Stromal cell of bone marrow (primary cell): ENCODE results near the gene MAP1LC3A.
"Not testable (repeated sequence)": the region's sequence is repeated elsewhere in the genome, so short reads cannot be mapped to it uniquely, and the experiment has no call there.

Source experiments
- DNase-seq: peaks from one replicate; pipeline ENCODE4 v3.0.0-alpha.2; 2012; ENCODE audit warnings: low read depth

Gene MAP1LC3A

DNA sequence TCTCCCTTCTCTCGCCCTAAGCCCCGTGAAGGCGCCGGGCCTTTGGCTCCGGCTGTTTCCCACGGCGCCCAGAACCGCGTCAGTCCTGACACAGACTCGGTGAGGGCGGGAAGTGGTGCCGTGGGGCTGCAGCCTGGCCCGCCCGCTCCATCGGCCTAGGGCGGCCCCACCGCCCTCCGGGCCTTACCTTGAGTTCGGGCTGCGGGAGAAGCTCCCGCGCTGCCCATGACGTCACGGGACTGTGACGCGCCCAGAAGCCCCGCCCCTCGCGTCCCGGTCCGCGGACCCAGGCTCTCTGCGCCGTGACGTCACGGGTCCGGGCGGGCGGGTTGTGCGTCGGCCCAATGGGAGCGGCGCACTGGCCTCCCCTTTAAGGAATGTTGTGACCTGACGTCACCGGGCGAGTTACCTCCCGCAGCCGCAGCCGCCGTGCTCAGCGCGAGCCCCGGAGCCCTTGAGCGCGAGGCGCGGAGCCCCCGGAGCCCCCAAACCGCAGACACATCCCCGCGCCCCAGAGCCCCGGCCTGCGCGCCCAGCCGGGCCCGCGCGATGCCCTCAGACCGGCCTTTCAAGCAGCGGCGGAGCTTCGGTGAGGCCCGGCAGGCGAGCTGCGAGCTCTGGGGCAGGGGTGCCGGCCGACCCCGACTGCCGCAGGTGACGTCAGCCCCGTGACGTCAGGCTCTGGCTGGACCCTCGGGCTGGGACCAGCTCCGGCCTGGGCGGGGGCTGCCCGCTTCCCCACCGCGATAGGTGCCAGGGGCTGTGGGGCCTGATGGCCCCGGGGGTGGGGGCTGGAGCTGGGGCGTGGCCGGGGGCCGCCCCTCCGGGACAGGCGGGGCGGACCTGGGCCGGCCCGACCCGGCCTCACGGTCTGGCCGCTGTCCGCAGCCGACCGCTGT lies at the start of gene MAP1LC3A:
Gene MAP1LC3A, plus strand, starts transcription at position 399 of the 899 bp plus-strand sequence. Its CDS starts 151 bp downstream, at position 550.
- peak; percentile 92 for DNase-seq

DNA sequence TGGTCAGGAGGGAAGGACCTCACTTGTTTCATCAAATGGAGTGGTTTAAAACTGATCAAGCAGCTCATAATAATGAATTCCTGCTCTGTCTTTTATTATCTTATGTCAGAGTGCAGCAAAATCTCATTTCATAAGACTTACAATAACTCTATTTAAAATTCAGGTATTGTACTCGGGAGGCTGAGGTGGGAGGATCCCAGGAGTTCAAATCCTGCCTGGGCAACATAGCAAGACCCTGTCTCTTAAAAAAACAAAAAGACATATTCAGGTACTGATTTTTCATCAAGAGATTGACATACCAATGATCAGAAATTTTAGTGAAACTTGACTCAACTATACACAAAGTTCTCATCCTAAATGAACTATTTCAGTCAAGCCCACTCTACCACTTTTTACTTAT lies 47.9 kb upstream of the MAP1LC3A start:
- DNase-seq = no peak

DNA sequence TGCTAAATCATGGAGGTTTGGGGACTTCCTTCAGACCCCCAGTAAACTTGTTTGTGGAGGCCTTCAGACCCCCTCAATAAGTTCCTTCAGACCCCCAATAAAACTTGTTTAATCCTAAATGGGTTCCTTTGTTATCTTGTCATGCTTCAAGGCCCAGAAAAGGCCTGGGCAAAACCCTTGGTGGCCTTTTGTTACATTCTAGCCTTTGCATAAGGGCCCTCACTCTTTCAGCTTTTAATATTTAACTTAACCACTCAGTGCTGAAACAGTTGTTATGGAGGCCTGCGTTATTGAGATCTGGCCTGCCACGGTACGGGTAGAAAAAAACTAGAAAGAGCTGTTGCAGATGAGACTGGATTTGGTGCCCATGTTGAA lies 46.6 kb upstream of the MAP1LC3A start:
- no peak for DNase-seq

DNA sequence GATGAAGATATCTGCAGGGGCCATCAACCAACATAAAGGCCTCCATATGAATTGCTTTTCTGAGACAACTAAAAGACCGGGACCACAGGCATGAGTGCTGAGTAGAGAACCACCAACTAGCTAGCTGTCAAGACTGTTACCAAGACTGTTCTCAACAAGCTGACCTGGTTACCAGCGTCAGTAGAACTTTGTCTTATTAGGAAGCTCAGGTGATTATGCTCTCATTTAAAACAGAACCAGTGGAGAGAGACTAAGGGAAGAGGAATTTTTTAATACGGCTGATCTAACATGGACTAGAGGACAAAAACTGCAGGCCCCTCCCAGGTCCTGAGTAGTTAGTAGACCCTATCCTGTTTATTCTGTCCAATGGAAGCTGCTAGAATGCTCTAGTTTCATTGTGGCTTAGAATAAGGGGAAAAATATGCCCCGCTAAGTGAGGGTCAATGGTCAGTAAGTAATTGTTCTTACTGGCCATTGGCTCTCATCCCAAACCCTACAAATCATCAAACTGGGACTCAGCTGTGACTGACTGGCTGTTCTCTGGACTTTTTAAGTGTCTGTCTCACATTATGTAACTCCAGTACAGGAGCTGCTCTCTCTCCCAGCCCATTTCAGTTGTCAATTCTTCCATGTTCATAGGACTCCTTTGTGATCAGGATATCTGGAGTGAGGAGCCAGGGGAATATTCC lies 46.1 kb upstream of the MAP1LC3A start:
- no peak for DNase-seq

DNA sequence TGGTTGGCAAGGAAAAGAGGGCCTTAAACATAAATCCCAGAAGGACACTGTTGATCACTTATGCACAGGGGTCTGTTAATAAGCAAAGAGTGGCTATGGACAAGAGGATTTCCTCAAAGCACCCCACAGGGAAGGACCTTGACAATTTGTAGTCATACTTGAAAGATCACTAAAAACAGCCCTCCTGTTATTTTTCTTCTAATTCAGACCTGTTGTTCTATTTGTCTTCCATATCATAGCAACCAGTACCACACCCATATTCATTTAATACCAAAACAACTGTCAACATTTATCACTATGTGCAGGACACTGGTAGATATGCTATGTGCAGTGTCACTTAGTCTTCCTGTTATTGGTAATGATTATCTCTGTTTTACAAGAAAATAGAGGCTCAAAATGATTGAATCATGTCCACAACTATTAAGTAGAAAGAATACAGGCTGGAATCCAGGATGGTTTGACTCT lies 45.5 kb upstream of the MAP1LC3A start:
- no peak for DNase-seq

DNA sequence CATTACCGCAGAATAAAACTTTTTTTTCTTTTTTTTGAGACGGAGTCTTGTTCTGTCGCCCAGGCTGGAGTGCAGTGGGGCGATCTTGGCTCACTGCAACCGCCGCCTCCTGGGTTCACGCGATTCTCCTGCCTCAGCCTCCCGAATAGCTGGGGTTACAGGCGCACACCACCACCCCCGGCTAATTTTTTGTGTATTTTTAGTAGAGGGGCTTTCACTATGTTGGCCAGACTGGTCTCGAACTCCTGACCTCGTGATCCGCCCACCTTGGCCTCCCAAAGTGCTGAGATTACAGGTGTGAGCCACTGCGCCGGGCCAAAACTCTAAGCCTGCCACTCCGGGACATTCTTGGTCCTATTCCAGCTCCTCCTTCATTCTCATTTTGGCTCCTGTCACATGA lies 44.5 kb upstream of the MAP1LC3A start:
- DNase-seq = not testable (repeated sequence)

DNA sequence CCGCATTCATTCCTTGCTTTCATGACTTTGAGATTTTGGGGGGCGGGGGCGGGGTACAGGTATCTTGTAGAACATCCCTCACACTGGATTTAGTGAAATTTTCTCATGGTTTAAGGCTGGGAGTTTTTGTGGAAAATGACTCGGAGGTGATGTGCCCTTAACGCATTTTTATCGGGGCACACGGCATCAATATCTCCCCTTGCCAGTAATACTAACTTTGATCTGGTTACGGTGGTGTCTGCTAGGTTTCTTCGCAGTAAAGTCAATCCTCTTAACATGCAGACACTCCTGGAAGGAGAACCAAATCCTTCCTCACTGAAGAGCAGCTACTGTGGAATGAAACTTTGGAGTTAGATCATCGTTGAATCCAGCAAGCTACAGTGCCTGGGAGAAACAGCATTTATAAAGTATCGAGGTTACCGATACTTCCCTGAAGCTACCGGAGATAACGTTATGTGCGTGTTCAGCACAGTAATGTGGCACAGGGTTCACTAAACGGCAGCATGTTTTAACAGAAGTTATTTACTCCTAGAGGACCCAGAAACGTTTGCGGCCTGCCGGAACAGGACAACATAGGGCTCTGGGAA lies 43.5 kb upstream of the MAP1LC3A start:
- DNase-seq = no peak

DNA sequence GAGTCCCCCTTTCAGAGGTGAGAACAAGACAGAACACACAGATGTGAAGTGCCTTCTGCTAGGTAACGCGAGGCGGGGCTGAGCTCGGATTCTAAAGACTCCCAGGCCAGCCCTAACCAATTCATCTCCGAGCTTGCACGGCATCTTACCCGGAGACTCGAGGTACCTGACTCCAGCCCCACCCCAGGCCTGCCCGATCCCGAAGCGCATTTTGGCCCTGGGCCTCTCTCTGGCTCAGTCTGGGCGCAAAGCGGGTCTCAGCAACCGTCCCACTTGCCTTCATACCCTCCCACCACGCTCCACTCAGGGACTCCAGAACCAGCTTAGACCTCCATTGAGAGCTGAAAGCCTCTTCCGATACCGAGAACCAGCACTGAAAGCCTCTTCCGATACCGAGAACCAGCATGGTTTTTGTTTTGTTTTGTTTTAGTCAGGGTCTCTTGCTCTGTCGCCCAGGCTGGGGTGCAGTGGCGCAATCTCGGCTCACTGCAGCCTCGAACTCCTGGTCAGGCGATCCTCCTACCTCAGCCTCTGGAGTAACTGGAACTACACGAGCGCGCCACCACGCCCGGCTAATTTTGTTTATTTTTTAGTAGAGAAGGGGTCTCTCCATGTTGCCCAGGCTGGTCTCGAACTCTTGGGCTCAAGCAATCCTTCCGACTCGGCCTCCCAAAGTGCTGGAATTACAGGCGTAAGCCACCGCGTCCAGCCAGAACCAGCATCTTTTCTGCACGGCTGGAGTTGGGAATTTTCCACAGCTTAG lies 42.9 kb upstream of the MAP1LC3A start:
- no peak for DNase-seq

DNA sequence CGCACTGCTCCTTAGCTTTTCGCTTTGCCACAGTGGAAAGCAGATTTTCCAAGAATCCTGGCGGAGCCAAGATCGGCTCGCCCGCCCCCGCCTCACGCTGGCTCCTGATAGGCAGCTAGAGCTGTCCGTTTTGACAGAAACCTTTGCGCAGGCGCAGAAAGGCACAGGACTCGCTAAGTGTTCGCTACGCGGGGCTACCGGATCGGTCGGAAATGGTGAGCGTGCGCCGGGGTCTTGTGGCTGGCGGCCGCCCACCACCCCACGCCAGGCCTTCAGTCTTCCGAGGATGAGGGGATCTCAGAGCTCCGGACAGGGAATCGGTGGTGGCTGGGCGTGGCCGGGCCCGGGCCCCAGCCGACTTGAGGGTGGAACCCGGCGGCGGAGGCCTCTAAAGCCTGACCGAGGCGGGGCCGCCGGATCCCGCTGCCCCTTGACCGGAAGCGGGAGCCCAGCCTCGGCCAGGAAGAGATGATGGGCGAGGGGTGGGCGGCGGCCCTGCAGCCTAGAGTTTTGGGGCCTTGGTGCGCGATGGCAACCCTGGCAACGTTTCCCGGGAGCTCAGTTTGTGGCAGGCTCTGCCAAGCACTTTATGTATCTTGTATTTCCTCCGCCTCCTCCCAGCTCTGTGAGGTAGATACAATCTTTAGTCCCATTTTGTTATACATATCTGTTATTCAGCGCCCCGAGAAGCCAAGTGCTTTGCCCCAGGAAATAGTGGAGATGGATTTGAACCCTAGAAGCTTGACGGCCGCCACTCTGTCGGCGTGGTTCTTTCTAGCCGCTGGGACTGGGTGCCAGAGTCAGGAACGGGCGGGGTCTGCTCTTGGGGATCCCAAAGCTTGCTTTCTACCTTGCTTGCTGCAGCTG lies 42.0 kb upstream of the MAP1LC3A start, which contains the start of gene DYNLRB1:
Gene DYNLRB1, plus strand, starts transcription at position 176 of the 867 bp plus-strand sequence. Its CDS starts 37 bp downstream, at position 213.
- peak; percentile 94 for DNase-seq

DNA sequence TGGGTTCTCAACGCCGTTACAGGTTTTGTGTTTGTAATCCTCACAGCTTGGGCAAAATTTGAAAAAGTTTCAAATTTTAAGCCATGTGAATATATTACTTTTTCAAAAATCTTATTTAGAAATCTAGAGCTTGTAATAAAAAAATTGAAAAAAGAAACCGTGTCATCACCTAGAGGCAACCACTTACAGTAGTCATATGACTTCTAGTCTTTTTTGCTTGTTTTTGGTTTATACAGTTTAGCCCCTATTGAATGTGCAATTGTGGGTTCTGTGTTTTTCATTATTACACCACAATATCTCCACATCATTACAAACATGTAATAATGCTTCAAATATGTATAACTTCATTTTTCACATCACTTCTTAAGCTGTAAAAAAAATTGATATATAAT lies 41.4 kb upstream of the MAP1LC3A start:
- DNase-seq = no peak

DNA sequence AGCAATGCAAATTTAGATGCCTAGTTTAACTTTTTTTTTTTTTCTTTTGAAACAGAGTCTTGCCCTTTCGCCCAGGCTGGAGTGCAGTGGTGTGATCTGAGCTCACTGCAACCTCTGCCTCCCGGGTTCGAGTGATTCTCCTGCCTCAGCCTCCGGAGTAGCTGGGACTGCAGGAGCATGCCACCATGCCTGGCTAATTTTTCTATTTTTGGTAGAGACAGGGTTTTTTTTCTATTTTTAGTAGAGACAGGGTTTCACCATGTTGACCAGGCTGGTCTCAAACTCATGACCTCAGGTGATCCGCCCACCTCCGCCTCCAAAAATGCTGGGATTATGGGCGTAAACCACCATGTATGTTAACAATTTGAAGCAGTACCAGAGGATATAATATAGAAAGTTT lies 39.7 kb upstream of the MAP1LC3A start:
- DNase-seq = not testable (repeated sequence)

DNA sequence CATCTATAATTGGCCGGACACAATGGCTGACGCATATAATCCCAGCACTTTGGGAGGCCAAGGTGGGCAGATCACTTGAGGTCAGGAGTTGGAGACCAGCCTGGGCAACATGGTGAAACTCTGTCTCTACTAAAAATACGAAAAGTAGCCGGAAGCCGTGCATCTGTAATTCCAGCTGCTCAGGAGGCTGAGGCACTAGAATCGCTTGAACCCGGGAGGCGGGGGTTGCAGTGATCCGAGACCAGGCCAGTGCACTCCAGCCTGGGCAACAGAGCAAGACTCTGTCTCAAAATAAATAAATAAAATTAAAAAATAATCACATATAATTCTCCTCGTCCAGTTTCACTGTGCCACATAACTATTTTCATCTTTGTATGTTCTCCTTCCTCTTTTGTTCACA lies 38.7 kb upstream of the MAP1LC3A start:
- DNase-seq = not testable (repeated sequence)

DNA sequence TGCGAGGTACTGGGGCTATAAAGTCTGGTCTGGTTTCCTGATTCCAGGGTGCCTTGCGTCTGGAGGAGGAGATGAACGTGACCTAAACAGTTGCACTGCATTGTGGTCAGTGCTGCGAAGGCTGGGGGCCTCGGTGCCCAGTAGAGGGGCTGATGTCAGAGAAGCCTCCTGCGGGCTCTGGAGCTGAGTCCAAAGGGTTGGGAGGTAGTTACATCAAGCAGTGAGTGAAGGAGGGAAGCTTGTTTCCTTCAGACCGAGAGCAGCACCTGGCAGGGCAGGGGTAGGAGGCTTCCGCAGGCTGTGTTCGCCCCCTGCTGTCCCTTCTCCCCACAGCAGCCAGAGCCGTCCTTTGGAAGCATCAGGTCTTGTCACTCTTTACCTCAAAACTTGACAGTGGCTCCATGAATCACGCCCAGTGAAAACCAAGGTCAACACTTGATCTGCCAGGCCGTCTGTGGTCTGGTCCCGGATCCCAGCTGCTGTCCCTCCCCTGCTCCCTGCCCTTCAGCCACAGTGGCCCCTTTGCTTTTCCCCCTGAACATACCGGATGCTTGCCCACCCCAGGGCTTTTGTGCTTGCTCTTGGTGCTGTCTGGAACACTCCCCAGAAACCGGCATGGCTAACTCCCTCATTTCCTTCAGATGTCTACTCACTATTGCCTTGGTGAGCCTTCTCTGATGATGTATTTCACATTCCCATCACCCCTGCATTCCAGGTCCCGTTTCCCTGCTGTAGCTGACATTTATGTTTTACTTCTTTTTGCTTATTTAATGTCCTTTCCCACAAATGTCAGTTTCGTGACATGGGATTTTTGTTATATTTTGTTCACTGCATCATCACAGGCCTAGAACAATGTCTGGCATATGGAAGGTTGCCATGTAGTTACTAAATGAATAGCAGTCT lies 35.3 kb upstream of the MAP1LC3A start:
- DNase-seq = peak; percentile 47

DNA sequence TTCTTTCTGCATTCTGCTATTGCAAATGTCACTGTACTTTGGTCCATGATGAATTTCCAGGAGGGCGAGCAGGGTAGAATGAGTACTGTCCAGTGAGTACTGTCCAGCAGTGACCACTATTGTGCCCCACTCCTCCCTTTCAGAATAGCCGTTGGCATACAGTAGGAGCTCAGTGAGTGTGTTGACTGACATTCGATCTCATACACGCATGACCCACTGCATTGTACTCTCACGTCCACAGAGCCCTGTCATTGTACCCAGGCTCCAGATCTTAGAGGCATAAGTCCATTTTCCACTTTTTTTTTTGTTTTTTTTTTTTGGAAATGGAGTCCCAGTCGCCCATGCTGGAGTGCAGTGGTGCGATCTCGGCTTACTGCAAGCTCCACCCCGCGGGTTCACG lies 34.1 kb upstream of the MAP1LC3A start:
- DNase-seq = no peak

DNA sequence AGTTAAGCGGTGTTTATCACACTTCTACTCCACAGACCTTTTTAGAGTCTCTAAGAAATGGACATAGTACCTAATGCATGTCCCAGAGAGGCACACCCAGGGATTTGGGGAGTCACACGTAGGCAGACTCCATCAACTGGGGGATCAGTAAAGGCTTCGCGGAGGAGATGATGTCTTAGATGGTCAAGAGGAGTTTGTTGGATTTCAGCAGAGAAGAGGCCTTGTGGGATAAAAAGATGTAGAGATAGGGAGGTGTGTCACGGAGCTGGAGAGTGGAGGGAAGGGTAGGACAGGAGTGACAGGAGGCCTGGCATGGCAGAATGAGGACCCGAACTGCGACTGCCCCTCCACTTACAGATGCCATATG lies 33.2 kb upstream of the MAP1LC3A start:
- no peak for DNase-seq

DNA sequence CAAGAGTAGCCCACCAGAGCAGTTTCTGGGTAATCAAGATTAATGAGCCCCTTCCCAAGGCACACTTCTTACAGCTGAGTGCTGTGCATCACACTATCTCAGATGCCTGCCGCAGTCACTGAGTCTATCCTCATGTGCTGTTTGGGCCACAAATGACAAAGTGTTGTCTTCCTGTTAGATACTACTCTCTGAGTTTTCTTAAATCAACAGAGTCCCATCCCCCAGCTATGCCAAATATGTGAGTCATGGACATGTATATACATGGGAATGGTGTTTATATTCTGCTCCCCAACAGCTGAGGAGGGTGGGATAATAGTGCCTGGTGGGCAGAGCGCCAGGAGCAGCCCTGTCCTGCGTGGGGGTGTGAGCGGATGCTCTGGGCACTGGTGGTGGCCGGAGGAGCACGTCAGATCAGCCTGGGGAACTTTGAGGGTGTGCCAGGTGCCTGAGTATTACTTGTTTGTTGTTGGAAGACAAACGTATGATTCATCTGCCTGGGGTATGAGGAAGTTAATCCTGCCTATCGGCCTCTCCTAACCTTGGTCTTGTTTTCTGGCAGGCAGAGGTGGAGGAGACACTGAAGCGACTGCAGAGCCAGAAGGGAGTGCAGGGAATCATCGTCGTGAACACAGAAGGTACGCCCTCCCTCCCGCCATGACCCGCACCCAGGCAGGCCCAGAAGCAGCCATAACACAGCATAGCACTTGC lies 32.7 kb upstream of the MAP1LC3A start:
- DNase-seq = peak; percentile 85

DNA sequence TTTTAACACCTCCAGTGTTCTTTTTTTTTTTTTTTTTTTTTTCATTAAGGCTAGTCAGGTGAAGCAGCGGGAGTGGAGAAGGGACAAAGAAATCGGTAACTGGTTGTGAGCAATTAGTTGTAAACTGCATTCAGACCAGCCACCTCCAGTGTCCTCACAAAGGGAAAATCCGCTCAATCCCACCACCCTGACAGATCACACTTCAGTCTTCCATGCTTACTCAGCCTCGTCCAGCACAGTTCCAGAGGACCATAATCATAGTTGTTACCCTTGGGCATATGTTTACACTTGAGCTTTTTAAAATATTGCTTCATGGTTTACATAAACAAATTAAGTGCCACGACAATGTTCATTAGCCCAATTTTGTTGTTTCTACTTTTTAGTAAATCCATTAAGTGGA lies 32.1 kb upstream of the MAP1LC3A start:
- no peak for DNase-seq

DNA sequence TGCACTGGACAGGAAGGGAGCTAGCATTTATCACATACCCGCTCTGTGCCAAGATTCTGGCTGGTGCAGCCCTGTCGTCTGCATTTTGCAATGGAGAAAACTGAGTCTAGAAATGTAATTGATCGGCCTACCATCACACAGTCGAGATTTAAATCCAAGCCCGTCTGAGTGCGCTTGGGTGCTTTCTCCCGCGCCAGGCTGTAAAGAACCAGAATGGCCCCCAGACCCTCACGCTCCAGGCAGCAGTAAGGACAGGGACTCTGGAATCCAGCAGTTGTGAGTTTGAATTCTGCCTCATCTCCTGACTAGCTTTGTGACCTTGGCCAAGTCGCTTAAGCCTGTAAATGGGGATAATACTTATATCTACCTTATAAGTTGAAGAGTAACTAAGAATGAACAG lies 31.5 kb upstream of the MAP1LC3A start:
- DNase-seq = no peak

DNA sequence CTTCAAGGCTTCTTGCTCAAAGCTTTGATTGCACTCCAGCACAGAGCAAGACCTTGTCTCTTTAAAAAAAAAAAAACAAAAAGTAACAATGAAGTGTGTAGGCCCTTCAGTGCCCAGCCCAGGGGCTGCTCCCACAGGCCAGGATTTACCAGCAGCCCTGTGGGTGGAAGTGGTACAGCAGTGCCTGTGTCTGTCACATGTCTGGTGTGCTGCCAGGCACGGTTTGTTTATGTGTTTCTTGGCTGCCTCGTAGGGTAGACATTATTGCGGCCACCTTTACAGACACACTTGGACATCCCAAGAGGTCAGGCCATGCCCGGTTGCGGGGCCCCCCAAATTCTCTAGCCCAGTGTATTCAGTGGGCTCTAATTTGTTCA lies 29.6 kb upstream of the MAP1LC3A start:
- DNase-seq = no peak
